Heart right ventricle (tissue), 16 donors: Measurements from ENCODE around the gene GEMIN4. TPM values are rescaled to one million over a fixed set of nuclear protein-coding genes. Genes with fewer than 3 reads are reported as not detected.

Source experiments
- ATAC-seq, 8 donors: fragments of 200-7000 bp; cut with Tn5 transposase; one replicate each; pipeline ENCODE4 v1.9.1; 2020; ENCODE audit warnings: mild to moderate bottlenecking in 8 of 8, moderate library complexity in 8 of 8, moderate number of reproducible peaks in 1 of 8
- DNase-seq, 2 donors: peaks; one replicate each; pipeline ENCODE4 v3.0.0-alpha.2; 2020
- H3K27ac ChIP-seq, 10 donors: fragments of 200-600 bp; sonication (generic) in 2 of 10; one replicate each; pipeline versions ENCODE4 v1.5.0 to v1.8.0; 2020 to 2022; ENCODE audit warnings: mild to moderate bottlenecking in 3 of 10
- H3K27me3 ChIP-seq, 7 donors: fragments of 200-600 bp; one replicate each; pipeline ENCODE4 v1.8.0; 2021 to 2022; ENCODE audit warnings: mild to moderate bottlenecking in 2 of 7
- H3K36me3 ChIP-seq, 9 donors: fragments of 200-600 bp; sonication (generic) in 1 of 9; one replicate each; pipeline versions ENCODE4 v1.5.0 to v1.8.0; 2020 to 2022; ENCODE audit warnings: mild to moderate bottlenecking in 2 of 9
- H3K4me1 ChIP-seq, 9 donors: fragments of 200-600 bp; sonication (generic) in 1 of 9; one replicate each; pipeline versions ENCODE4 v1.5.0 to v1.8.0; 2020 to 2022; ENCODE audit warnings: mild to moderate bottlenecking in 4 of 9
- H3K4me3 ChIP-seq, 10 donors: fragments of 200-600 bp; sonication (generic) in 2 of 10; one replicate each; pipeline versions ENCODE4 v1.5.0 to v1.8.0; 2020 to 2022; ENCODE audit warnings: mild to moderate bottlenecking in 7 of 10, moderate library complexity in 2 of 10
- H3K9me3 ChIP-seq, 11 donors: fragments of 200-600 bp in 10 of 11; sonication (generic) in 2 of 11; one replicate each; pipeline versions ENCODE4 v1.5.0 to v1.8.0; 2013 to 2022; ENCODE audit warnings: mild to moderate bottlenecking in 2 of 11, control low read depth in 1 of 11, moderate library complexity in 1 of 11
- CTCF ChIP-seq, 9 donors: fragments of 200-600 bp; sonication (generic) in 2 of 9; IDR thresholded peaks; one replicate each; pipeline versions ENCODE4 v1.5.0 to v1.8.0; 2021 to 2022; ENCODE audit warnings: antibody characterized with exemption in 9 of 9, mild to moderate bottlenecking in 5 of 9, moderate library complexity in 1 of 9
- WGBS, 2 donors: extraction: QIAGEN DNeasy Blood & Tissue Kit; methylation state at CpG; one replicate each; pipeline ENCODE4 v1.1.7; 2013; ENCODE audit warnings: inconsistent platforms in 1 of 2; 5-methylcytosine and 5-hydroxymethylcytosine counted together
- intact Hi-C, 10 donors: fragments of 100-400 bp; cut with DNase I; formaldehyde crosslinking; loops; one replicate each; pipeline versions ENCODE4 v1.11.1 to v1.14.2; 2022
- polyA plus RNA-seq, 2 donors: library from polyadenylated mRNA; stranded (reverse); fragments of 200-250 nt; gene quantifications; one replicate each; pipeline ENCODE4 v1.2.3, GENCODE V29; 2013
- total RNA-seq, 10 donors: library from RNA; stranded (reverse); fragmentation: NEBNext Ultra II Directional in 3 of 10; extraction: Animal tissue kit (Norgen Biotek cat#: 25700) in 3 of 10; gene quantifications; one replicate each; pipeline versions ENCODE4 v1.2.1 to v1.2.4, GENCODE V29; 2021 to 2023
- donor health status: Arrhythmogenic right ventricular cardiomyopathy.
- donor health status: ischemic (EF 13 %, LVEDD 7.1; RV severe dilation, severe dysfunction).
- donor health status: healthy with polysubstance abuse.
- donor health status: DM: no; HTN: yes; CAD: no.
- donor health status: DM: no; HTN: no; CAD: no.
- donor health status: ischemic (EF 25% LVEDD 6.9; RV normal size, moderate dysfunction).
- donor health status: ischemic (EF 25% LVEDD 5.7; RV mildly dilated, moderate dysfunction).
- donor health status: healthy.
- donor health status: DM: yes; HTN: yes; CAD: no.
- donor health status: Ischemic cardiomyopathy.
- donor health status: ischemic (EF 35%, LVEDD 5.7; RV mildly dilated, moderate dysfunction).
- donor health status: nonischemic (EF 11% LVEDD 7.7; RV severe dilation, severe dysfunction).
- donor health status: DM: yes; HTN: yes; CAD: no.
- donor health status: PGD.
- donor health status: ischemic (EF 29% LVEDD 5.4; RV normal size, mild dysfunction).
- donor health status: nonischemic (EF 23%, LVEDD 6.1; RV moderate dilation, normal function).

GEMIN4 gene
- total and polyA plus RNA-seq, 12 donors = 4.8 to 14.9 (median 11.2) TPM

GRCh38 chr17:743139-743538 lies 8.9 kb downstream of the GEMIN4 start:
- Histone ChIP-seq H3K4me3 (no peak overlapping the region), H3K27ac (no peak overlapping the region), H3K27me3 (no peaks in the 10 kb centered on the region), H3K9me3 (no peaks in the 10 kb centered on the region), H3K36me3 (peaks cover 4 to 100% (median 35%) of the 10 kb centered on the region in 9 donors), H3K4me1 (peaks cover 0 to 14% (median 0%) of the 10 kb centered on the region in 9 donors)
- no peak for TF ChIP-seq CTCF (IDR thresholded peaks at IDR 0.05)
- intact Hi-C loops = no loop called here
- WGBS, 2 donors = 96 to 98% methylated on average over 4 of the region's 4 CpGs
- DNase-seq = no peak
- no peak for ATAC-seq

- H3K27me3 ChIP-seq = no peaks in the 10 kb centered on the region
- WGBS, 2 donors = 88 to 91% methylated on average over 11 of the region's 11 CpGs
- TF ChIP-seq CTCF (IDR thresholded peaks at IDR 0.05) = no peak
- H3K9me3 ChIP-seq = no peaks in the 10 kb centered on the region
- intact Hi-C loops = no loop called here
- peaks cover 4 to 100% (median 28%) of the 10 kb centered on the region in 9 donors for H3K36me3 ChIP-seq
- ATAC-seq (no peak), DNase-seq (no peak)
- H3K27ac ChIP-seq = no peak overlapping the region
- no peak overlapping the region for H3K4me3 ChIP-seq
- H3K4me1 ChIP-seq = peaks cover 0 to 14% (median 0%) of the 10 kb centered on the region in 9 donors
Observed at GRCh38 chr17:742147-742793, 9.8 kb downstream of the GEMIN4 start.

- H3K4me3 ChIP-seq = no peak overlapping the region
- H3K4me1 ChIP-seq = peaks cover 0 to 14% (median 0%) of the 10 kb centered on the region in 9 donors
- WGBS, 2 donors = 81 to 82% methylated on average over 18 of the region's 18 CpGs
- intact Hi-C loops = no loop called here
- DNase-seq (no peak), ATAC-seq (peak in 4 of 8 donors; percentile 16 to 36 (median 26))
- no peaks in the 10 kb centered on the region for H3K27me3 ChIP-seq
- no peaks in the 10 kb centered on the region for H3K9me3 ChIP-seq
- H3K36me3 ChIP-seq = peaks cover 0 to 93% (median 14%) of the 10 kb centered on the region in 9 donors
- peak overlapping the region in 1 of 10 donors; percentile 36 for H3K27ac ChIP-seq
- no peak for TF ChIP-seq CTCF (IDR thresholded peaks at IDR 0.05)
Observed at GRCh38 chr17:740240-741017, 11.6 kb downstream of the GEMIN4 start.

GRCh38 chr17:737561-738113 lies 14.4 kb downstream of the GEMIN4 start:
- intact Hi-C loops = no loop called here
- ATAC-seq (no peak), DNase-seq (no peak)
- WGBS, 2 donors = 96% methylated on average over 13 of the region's 13 CpGs
- no peak overlapping the region for H3K27ac ChIP-seq
- no peak for TF ChIP-seq CTCF (IDR thresholded peaks at IDR 0.05)
- no peaks in the 10 kb centered on the region for H3K27me3 ChIP-seq
- H3K4me1 ChIP-seq = peaks cover 0 to 24% (median 8%) of the 10 kb centered on the region in 9 donors
- H3K9me3 ChIP-seq = no peaks in the 10 kb centered on the region
- no peak overlapping the region for H3K4me3 ChIP-seq
- peaks cover 0 to 76% (median 5%) of the 10 kb centered on the region in 9 donors for H3K36me3 ChIP-seq
